ENCODE results near the gene SORCS2.

GRCh38 chr4:7486101-7486500, 293.8 kb downstream of the SORCS2 start:
- TF ChIP-seq POLR2A (IDR thresholded peaks at IDR 0.05) (no peak), CTCF (IDR thresholded peaks at IDR 0.05) (no peak), EP300 (IDR thresholded peaks at IDR 0.05) (no peak)
